ENCODE results near the gene CCDC178. TPM values are rescaled to one million over a fixed set of nuclear protein-coding genes. Genes with fewer than 3 reads are reported as not detected.

Gene CCDC178
- total RNA-seq, 2 donors from 2014 or later = 1.6 TPM; not detected in 1

DNA sequence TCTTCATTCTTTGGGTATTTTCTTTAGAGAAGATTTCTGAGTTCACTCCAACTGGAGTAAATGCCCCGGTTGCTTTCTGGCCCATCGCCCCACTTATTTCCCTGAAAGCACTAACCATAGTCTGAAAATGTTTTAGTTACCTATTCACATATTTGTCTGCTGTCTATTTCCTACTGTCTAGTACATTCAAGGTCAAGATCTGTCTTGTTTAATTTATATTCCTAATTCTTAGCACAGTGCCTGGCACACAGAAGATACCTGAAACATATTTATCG lies 533.3 kb downstream of the CCDC178 start:
- TF ChIP-seq, protein P1, sequence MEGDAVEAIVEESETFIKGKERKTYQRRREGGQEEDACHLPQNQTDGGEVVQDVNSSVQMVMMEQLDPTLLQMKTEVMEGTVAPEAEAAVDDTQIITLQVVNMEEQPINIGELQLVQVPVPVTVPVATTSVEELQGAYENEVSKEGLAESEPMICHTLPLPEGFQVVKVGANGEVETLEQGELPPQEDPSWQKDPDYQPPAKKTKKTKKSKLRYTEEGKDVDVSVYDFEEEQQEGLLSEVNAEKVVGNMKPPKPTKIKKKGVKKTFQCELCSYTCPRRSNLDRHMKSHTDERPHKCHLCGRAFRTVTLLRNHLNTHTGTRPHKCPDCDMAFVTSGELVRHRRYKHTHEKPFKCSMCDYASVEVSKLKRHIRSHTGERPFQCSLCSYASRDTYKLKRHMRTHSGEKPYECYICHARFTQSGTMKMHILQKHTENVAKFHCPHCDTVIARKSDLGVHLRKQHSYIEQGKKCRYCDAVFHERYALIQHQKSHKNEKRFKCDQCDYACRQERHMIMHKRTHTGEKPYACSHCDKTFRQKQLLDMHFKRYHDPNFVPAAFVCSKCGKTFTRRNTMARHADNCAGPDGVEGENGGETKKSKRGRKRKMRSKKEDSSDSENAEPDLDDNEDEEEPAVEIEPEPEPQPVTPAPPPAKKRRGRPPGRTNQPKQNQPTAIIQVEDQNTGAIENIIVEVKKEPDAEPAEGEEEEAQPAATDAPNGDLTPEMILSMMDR (IDR thresholded peaks at IDR 0.05) = no peak
- Histone ChIP-seq H3K9me3 (no peaks in the 10 kb centered on the region), H3K27ac (no peak overlapping the region), H3K27me3 (replicated peaks; ENCODE audit: insufficient read depth) (no peaks in the 10 kb centered on the region), H3K4me1 (ENCODE audit: control insufficient read depth in 1 of 2, low read depth in 2 of 2) (no peaks in the 10 kb centered on the region), H3K36me3 (no peaks in the 10 kb centered on the region), H3K4me3 (no peak overlapping the region)
- DNase-seq (ENCODE audit: low spot score) = no peak
- no peak for ATAC-seq (ENCODE audit: insufficient number of reproducible peaks, low FRiP score, low read depth)

DNA sequence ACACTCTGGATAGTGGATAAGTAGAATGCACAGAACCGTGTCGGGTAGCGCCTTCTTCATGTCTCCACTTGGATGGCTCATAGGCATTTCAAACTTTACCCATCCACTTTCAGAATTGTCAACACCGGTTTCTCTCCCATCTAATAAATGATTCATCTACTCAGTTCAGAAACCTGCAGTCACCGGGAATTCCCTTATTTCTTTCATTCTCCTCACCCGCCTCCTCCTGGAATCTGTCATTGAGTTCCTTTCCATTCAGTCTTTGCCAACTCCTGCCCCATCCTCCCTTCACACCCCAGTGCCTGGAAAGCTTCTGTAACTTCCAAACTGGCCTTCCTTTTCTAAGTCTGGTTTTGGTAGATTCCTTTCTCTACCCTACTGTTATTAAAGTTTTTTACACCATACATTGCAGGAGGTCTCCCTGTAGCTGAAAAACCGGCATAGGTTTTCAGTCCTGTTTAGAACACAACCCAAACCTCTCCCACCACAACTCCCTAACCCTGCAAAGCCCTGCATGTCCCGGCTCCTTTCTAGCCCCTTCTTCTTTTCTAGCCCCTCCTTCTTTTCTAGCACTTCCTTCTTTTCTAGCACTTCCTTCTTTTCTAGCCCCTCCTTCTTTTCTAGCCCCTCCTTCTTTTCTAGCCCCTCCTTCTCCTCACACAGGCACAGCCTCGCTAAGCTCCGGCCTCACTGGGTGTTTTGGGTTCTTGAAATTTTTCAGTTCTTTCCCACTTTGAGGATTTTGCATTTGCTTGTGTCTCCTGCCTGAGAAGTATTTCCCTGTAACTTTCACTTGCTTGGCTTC lies 533.8 kb downstream of the CCDC178 start:
- TF ChIP-seq, protein P1 (IDR thresholded peaks at IDR 0.05) = no peak
- Histone ChIP-seq H3K27me3 (replicated peaks; ENCODE audit: insufficient read depth) (no peaks in the 10 kb centered on the region), H3K9me3 (no peaks in the 10 kb centered on the region), H3K4me3 (no peak overlapping the region), H3K27ac (no peak overlapping the region), H3K4me1 (ENCODE audit: control insufficient read depth in 1 of 2, low read depth in 2 of 2) (no peaks in the 10 kb centered on the region), H3K36me3 (no peaks in the 10 kb centered on the region)
- ATAC-seq (ENCODE audit: insufficient number of reproducible peaks, low FRiP score, low read depth) = no peak
- no peak for DNase-seq (ENCODE audit: low spot score)

DNA sequence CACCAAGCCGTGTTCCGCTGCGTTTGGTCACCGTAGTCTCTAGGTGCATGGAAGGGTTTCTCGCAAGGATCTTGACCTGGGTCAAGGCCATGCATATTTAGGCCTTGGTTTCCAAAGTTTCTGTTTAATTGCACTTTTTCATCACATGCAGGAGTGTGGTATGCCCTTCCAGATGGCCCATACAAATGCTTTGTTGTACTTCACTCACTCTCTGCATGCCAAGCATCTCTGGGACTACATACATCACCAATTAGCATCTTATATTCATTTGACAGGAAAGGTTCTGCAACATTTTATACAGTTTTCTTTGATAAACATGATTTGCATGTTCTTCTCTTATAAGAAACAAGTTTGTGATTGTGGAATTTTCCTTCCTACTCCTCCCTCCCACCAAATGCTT lies 534.9 kb downstream of the CCDC178 start:
- ATAC-seq (ENCODE audit: insufficient number of reproducible peaks, low FRiP score, low read depth) (no peak), DNase-seq (ENCODE audit: low spot score) (no peak)
- no peaks in the 10 kb centered on the region for H3K36me3 ChIP-seq
- TF ChIP-seq, protein P1 (IDR thresholded peaks at IDR 0.05) = no peak
- H3K9me3 ChIP-seq = no peaks in the 10 kb centered on the region
- H3K4me3 ChIP-seq = no peak overlapping the region
- H3K27ac ChIP-seq = no peak overlapping the region
- no peaks in the 10 kb centered on the region for H3K27me3 ChIP-seq (replicated peaks; ENCODE audit: insufficient read depth)
- no peaks in the 10 kb centered on the region for H3K4me1 ChIP-seq (ENCODE audit: control insufficient read depth in 1 of 2, low read depth in 2 of 2)

DNA sequence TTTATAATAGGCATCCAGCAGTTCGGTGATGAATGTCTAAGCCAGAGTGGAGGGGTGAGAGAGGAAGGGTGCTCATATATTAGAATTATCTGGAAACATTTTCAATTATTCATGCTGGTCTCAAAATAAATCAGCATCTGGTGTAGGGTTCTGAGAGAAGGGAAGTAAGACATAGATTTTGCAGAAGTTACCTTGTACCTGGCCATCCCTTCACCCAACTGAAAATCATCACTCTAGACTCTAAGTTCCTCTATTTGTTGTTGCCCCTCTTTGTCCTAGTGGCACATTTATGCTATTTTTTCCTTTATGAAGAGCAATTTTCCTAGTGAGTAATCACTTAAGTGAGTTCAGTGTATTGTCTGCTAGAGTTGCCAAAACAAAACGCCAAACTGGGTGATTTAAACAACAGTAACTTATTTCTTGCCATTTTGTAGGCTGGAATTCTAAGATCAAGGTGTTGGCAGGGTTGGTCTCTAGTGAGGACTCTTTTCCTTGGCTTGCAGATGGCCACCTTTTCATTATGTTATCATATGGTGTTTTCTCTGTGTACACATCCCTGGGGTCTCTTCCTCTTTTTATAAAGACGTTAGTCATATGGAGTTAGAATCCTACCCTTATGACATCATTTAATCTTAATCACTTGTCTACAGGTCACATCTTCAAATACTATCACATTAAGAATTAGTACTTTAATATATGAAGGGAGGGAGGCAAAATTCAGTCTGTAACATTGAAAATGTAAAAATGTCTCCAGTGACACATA lies 537.8 kb downstream of the CCDC178 start:
- ATAC-seq (ENCODE audit: insufficient number of reproducible peaks, low FRiP score, low read depth) (no peak), DNase-seq (ENCODE audit: low spot score) (no peak)
- H3K4me3 ChIP-seq = no peak overlapping the region
- H3K4me1 ChIP-seq (ENCODE audit: control insufficient read depth in 1 of 2, low read depth in 2 of 2) = no peaks in the 10 kb centered on the region
- no peaks in the 10 kb centered on the region for H3K27me3 ChIP-seq (replicated peaks; ENCODE audit: insufficient read depth)
- no peak overlapping the region for H3K27ac ChIP-seq
- H3K36me3 ChIP-seq = no peaks in the 10 kb centered on the region
- H3K9me3 ChIP-seq = no peaks in the 10 kb centered on the region
- TF ChIP-seq, protein P1 (IDR thresholded peaks at IDR 0.05) = no peak

DNA sequence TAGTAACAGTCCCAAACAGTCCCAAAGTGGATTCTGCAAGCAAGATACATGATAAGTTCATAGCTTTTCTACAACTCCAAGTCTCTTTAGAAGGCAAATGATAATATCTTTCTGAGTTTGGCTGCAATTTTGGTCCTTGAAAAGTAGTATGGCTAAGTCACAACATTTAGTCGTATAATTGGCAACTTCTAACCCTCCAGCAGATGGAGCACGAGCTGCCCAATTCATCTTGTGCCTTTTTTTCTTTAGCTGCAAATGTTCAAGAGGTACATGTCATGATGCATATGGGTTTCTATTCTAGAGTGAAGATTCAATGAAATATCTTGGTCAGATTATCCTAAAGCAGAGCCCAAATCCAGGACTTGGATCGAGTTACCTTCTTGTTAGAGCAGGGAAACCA lies 540.7 kb downstream of the CCDC178 start:
- Histone ChIP-seq H3K9me3 (no peaks in the 10 kb centered on the region), H3K27me3 (replicated peaks; ENCODE audit: insufficient read depth) (no peaks in the 10 kb centered on the region), H3K36me3 (no peaks in the 10 kb centered on the region), H3K4me3 (no peak overlapping the region), H3K27ac (no peak overlapping the region), H3K4me1 (ENCODE audit: control insufficient read depth in 1 of 2, low read depth in 2 of 2) (no peaks in the 10 kb centered on the region)
- ATAC-seq (ENCODE audit: insufficient number of reproducible peaks, low FRiP score, low read depth) = no peak
- DNase-seq (ENCODE audit: low spot score) = no peak
- TF ChIP-seq, protein P1 (IDR thresholded peaks at IDR 0.05) = no peak
